Ammon's horn (tissue), 1 donor: Measurements from ENCODE around the gene ATP2B2.

Experiments used
- DNase-seq: peaks from one replicate; pipeline ENCODE4 v3.0.0-alpha.2; 2016; ENCODE audit warnings: low spot score

ATP2B2 gene

GRCh38 chr3:10381336-10381735 is 124.0 kb downstream of the ATP2B2 start:
- peak; percentile 17 for DNase-seq

GRCh38 chr3:10380906-10381305 is 124.5 kb downstream of the ATP2B2 start:
- no peak for DNase-seq

DNA sequence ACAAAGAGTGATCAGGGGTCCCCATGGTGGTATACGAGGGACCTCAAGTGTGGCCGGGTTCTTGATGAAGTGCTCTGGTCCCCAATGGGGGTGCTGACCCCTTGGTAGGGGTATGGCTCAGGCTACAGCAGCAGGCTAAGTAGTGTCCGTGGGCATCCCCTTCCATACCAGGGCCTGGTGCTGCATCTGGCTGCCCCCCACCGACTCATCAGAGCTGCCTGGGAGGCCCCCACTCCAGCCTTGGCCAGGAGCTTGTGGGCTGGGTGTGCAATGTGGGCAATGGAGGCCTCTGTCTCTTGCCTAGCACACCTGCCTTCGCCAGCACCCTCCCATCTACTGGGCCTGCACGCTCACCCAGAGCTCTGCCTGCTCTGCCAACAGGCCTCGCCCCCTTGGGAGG is 125.4 kb downstream of the ATP2B2 start:
- no peak for DNase-seq

DNA sequence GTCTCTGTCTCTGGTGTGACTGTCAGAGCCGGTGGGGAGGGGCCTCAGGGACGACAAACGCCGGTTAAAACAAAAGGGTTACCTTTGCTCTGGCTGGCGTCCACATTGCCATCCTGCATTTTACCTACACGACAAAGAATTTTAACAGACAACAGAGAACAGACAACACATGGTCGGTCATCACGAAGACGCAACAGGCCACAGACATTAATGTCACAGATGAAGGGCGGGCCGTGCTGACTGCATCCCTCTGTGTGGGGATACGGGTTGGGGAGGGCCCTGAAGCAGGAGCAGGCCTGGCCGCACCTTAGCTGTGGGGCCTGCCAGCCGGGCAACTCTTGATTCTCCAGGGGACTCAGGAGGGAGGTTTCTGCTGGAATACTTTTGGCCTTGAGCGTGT is 126.2 kb downstream of the ATP2B2 start:
- no peak for DNase-seq

DNA sequence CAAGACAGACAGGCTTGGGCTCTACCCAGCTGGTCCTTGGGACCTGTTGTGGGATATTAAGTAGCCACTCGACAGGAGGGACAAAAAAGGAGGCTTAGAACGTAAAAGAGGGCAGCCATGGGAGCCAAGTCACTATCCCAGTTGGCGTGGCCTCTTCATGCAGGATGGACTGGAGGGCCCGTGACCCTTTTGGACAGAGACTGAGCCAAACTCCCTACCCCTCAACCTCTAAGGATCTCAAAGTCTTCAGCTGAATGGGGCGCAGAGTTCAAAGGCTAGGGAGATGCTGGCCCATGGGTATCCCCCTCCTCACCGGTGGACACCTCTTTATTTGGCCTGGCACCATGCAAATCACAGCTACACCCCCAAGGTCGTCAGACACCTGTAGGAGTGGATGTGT is 126.6 kb downstream of the ATP2B2 start:
- DNase-seq: no peak

- no peak for DNase-seq
These were observed 127.1 kb downstream of the ATP2B2 start for GRCh38 chr3:10378246-10378645.

- no peak for DNase-seq
These were observed 128.1 kb downstream of the ATP2B2 start for GRCh38 chr3:10377148-10377725.

- DNase-seq: no peak
These were observed 129.0 kb downstream of the ATP2B2 start for GRCh38 chr3:10376353-10376752.

DNA sequence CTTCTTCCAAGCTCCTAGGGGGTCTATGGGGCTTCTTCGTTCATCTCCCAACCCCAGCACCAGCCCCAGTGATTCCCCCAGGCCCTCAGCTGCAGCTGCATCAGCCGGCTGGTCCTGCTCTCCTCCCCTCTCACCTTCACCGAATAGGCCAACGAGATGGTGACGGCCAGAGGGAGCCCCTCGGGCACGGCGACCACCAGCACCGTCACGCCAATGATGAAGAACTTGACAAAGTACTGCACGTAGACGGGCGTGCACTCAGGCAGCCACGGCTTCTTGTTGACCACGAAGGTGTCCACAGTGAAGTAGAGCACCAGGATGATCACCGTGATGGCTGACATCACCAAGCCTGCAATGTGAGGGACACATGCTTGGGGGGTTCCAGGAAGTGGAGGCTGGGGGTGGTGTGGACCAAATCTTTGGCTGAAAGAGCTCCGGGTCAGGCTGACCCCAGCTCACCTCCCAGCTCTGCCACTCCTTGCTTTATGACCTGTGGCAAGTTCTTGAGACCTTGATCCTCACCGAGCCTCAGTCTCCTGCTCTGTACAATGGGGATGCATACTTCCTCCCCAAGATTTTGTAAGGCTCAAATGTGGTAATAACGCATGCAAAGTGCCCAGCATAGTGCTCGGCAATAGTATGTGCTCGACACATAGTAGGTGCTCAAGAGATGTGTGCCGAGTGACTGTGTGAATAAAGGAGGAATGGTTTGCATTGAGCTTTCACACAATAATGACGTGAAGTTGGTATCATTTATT is 129.9 kb downstream of the ATP2B2 start:
- no peak for DNase-seq

GRCh38 chr3:10374311-10374710 is 131.1 kb downstream of the ATP2B2 start:
- peak; percentile 52 for DNase-seq

- DNase-seq: no peak
These were observed 131.6 kb downstream of the ATP2B2 start for GRCh38 chr3:10373686-10374261.

- DNase-seq: no peak
These were observed 133.6 kb downstream of the ATP2B2 start for GRCh38 chr3:10371789-10372188.

GRCh38 chr3:10371167-10371566 is 134.2 kb downstream of the ATP2B2 start:
- no peak for DNase-seq

GRCh38 chr3:10370429-10370828 is 135.0 kb downstream of the ATP2B2 start:
- DNase-seq: peak; percentile 55

- DNase-seq: no peak
These were observed 136.9 kb downstream of the ATP2B2 start for GRCh38 chr3:10368512-10368911.

DNA sequence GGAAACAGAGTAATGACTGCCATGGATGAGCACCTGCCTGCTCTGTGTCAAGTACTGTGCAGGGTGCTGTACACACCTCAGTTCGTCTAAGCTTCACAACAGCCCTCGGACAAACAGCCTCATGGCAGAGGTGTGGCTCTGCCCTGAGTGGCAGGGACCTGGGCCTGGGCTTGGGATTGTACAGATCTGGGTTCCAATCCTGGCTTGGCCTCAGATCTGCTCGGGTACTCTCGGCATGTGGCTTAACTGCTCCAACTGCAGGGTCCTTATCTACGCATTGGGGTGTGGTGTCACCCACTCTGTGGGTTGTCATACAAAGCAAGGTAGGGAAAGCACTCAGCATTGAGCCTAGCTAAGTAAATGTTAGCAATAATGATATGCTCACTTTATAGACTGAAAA is 137.9 kb downstream of the ATP2B2 start:
- no peak for DNase-seq

DNA sequence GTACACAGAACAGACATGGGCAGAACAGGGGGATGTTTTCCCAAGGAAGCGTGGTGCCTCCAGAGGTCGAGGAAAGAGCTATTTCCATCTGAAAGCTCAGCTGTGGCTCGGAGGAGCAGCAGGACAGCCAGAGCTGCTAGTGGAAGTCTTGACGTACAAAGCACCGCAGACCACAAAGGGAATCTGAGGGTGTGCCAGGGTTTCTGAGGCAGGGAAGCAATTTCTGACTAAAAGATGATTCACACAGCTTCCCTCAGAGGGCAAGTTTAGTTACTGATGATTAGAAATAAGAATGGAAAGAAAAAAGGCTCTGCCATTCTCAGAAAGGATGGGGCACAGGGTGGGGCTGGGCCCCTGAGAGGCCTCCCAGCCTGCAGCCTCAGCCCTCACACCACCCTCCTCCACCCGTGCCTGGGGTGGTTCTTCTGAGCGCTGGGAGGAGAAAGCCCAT is 138.7 kb downstream of the ATP2B2 start:
- peak; percentile 24 for DNase-seq

- no peak for DNase-seq
These were observed 139.6 kb downstream of the ATP2B2 start for GRCh38 chr3:10365791-10366190.

DNA sequence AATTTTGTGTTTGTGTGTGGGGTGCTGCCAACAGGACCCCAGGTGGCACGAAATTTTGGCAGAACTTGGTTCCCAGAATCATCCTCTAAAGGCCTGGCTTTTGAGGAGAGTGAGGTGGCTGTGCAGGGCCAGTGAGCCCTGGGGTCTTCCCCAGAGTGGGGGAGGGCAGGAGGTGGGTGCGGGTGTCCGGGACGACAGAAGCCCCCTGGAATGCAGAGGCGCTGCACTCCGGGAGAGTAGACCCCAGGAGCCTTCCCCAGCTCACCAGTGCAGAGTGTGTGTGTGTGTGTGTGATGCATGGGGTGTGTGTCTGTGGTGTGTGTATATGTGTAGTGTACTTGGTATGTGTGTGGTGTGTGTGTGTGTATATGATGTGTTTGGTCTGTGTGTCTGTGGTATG is 140.1 kb downstream of the ATP2B2 start:
- DNase-seq: no peak

DNA sequence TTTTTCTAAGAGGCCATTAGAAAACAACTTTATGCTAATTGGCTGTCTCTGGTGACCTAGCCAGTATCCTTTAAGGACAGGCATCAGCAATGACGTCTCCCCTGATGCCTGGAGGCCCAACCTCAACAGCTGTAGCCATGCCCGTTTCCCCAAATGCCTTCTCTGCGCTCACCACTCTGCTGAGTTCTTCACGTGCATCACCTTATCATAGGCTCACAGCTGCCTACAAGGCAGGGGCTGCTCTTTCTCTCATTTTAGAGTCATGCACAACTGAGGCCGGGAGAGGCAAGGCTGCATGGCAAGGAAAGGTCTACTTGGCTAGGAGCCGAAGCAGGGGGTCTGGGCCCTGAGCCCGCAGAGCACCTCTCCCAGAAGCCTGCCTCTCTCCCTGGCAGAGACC is 140.6 kb downstream of the ATP2B2 start:
- no peak for DNase-seq

DNA sequence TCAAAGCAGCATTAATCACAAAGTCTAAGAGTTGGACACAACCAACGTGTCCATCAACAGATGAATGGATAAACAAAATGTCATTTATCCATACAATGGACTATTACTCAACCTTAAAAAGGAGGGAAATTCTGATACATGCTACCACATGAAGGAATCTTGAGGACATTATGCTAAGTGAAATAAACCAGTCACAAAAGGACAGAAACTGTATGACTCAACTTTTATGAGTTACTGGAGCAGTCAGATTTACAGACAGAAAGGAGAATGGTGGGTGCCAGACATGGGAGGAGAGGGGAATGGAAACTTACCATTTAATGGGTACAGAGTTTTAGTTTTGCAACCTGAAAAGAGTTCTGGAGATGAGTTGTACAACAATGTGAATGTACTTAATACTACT is 141.5 kb downstream of the ATP2B2 start:
- no peak for DNase-seq

DNA sequence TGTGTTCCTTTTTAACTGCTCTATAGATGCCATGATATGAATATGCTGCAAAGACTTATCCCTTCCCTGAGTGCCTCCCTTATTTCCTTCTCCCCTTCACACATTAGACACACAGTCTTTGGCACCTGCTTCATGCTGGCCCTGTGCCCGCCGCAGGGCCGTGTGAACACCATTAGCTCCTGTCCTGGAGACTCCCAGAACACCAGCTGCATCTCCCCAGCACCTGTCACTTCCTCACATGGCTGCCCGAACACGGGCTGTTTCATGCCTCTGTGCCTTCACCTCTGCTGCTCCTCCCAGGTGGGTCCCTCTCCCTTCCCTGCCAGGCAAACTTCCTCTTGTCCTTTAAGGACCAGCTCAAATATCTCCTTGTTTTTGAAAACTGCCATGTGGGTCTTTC is 144.0 kb downstream of the ATP2B2 start:
- no peak for DNase-seq

- no peak for DNase-seq
These were observed 144.9 kb downstream of the ATP2B2 start for GRCh38 chr3:10360478-10360877.

DNA sequence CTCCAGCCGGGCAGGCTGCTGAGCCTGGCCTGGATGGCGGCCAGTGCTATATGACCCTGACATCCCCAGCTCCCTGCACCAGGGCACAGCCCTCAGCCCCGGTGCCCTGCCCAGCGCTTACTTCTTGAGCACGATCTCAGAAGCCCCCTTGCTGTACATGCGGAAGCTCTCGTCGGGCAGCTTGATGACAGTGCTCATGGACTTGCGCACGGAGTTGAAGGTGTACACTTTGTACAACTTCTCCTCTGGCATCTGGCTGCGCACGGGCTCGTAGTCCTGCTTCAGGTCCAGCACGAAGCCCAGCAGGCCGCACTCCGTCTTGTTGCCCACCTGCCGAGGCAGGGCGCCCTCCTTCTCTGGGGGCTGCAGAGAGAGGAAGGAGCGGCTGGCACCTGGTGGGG is 145.6 kb downstream of the ATP2B2 start:
- DNase-seq: no peak
